Measurements from ENCODE around the gene SPATA32.
A peak's percentile ranks its signal among the peaks of the same experiment; 100 is the strongest.
"Not testable (repeated sequence)": the region's sequence is repeated elsewhere in the genome, so short reads cannot be mapped to it uniquely, and the experiment has no call there.

Gene SPATA32

GRCh38 chr17:45273551-45273957 lies 11.7 kb upstream of the SPATA32 start:
- no peak for DNase-seq (ENCODE audit: low read depth in 1 of 2, low spot score in 1 of 2)

- DNase-seq (ENCODE audit: low read depth in 1 of 2, low spot score in 1 of 2): no peak
Measured at GRCh38 chr17:45271603-45272002, 9.7 kb upstream of the SPATA32 start.

GRCh38 chr17:45270828-45271418 lies 9.0 kb upstream of the SPATA32 start:
- DNase-seq (ENCODE audit: low read depth in 1 of 2, low spot score in 1 of 2): no peak

DNA sequence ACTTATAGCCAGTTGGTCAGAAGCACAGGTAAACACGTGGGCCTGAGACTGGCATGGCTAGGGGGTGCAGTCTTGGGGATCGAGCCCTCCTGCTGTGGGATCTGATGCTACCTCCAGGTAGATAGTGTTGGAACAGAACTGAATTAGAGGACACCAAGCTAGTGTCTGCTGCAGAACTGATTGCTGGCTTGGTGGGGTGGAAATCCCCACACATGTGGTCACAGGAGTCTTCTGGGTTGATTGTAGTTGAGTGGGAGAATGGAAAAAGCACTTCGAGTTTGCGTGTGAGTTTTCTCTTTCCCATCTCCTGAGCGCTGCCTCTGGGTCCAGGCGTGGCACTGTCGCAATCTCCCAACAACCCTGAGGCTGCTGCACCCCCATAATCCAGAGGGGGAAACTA lies 8.0 kb upstream of the SPATA32 start:
- DNase-seq (ENCODE audit: low read depth in 1 of 2, low spot score in 1 of 2): no peak

DNA sequence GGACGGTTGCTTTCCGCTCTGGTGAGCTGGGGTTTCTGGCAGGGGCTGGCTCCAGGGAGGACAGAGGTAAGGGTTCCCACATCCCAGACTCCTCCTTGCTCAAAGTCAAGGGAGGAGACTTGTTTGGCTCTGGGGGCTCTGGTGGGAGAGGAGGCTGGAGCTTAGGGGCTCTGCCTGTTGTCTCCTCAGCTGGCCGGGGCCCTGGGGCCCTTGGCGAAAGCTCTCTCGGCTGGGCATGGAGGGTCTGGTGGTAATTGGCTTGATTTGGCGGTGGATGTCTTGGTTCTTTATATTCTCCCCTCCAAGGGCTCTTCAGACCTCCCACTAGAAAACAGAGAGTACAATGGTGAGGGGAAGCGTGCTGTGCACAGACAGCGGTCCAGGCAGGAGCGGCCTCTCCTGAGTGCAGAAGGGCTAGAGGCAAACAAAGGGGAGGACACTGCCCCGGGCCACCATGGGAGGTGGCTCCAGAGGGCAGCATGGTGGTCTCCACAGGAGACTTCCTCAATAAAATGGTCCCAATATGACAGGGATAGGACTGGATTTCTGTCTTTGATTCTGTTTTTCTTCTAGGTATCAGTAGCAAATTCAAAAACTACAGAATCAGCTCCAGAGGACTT lies 5.7 kb upstream of the SPATA32 start:
- no peak for DNase-seq (ENCODE audit: low read depth in 1 of 2, low spot score in 1 of 2)

DNA sequence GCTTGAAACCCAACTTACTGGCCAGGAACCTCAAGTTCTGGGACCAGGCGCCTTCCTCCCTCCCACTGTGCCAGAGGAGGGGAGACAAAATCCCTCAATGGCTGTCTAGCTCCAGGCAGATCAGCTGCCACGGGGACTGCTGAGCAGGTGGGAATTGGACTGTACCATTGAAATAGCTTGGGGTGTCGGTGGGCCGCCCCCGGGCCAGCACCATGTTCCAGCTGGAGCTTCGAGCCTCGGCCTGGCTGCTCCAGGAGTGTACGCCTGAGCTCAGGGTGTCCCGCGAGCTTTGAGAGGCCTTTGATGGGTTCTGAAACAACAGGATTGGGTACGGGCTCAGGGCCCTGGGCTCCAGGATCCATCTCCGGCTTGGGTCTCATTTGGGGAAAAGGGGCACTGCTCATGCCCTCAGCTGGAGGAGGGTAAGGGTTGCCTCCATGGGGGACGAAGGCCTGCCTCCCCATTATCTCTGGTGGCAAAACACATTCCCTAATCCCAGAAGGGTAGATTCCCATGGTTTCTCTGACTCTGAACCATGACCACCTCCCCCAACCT lies 4.6 kb upstream of the SPATA32 start:
- no peak for DNase-seq (ENCODE audit: low read depth in 1 of 2, low spot score in 1 of 2)

GRCh38 chr17:45265821-45266220 lies 3.9 kb upstream of the SPATA32 start:
- no peak for DNase-seq (ENCODE audit: low read depth in 1 of 2, low spot score in 1 of 2)

- no peak for DNase-seq (ENCODE audit: low read depth in 1 of 2, low spot score in 1 of 2)
Measured at GRCh38 chr17:45264988-45265387, 3.1 kb upstream of the SPATA32 start.

GRCh38 chr17:45264430-45264829 lies 2.5 kb upstream of the SPATA32 start:
- no peak for DNase-seq (ENCODE audit: low read depth in 1 of 2, low spot score in 1 of 2)

- DNase-seq (ENCODE audit: low read depth in 1 of 2, low spot score in 1 of 2): no peak
Measured at GRCh38 chr17:45263477-45263860, 1.6 kb upstream of the SPATA32 start.

DNA sequence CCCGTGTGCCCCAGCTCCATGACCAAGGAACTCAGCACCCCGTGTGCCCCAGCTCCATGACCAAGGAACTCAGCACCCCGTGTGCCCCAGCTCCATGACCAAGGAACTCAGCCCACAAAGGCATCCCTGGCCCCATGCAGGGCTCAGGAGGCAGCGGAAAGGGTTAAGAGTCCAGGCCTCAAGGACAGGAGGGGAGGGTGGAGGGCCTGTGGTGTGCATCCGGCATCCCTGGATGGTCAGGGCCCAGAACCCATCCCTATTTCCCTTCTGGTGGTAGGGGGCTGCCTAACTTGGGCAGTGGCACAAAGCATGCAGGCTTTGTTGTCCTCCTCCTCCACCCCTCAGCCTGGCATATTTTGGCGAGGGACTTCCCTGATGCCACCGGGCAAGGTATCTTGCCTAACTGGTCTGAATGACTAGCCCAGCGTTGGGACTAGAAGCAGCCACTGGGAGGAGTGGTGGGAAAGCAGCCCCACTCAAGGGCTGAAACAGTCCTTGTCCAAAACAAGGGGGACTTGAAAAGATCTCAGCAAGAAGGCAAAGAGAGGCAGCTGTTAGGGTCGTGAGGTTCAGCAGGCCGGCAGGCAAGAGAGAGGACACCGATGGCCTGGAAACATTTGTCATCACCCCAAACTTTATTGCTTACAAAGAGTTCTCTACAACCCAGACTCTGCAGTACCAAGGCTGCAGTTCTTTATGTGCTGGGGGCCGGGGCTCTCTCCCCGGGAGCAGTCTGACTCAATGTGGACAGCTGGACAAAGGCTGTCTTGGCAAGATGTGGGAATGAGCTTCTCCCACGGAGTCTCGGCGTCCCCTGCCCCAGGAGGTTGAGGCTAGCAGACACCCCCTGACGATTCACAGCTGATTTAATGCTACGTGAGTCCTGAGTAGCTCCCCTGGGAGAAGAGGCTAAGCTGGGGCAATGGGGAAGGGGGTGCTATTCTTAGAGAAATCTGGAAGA lies 902 bp upstream of the SPATA32 start:
- DNase-seq (ENCODE audit: low read depth in 1 of 2, low spot score in 1 of 2): no peak

DNA sequence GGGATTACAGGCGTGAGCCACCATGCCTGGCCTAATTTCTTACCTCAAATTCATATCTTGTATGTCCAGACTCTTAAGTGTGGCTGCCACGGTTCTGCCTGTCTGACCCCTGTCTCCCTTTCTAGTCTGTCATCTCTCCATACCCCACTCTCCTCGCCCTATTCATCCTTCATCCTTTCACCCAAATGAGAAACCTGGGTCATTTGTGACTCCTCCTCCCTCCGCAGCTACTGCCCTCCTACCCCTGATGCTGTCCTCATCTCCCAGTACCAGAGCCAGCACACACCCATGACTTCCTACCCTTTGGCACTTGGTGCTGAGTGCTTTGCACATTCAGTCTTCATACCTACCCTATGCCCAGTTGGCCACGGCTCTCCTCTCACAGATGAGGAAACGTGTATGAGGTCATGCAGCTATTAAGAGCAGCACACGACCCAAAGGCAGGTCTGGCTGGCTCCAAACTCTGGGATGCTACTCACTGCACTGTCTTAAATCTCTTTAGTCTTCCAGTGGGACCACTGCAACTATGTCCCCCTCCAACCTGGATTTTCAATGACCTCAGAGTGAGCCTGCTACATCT lies 1.6 kb downstream of the SPATA32 start:
- DNase-seq (ENCODE audit: low read depth in 1 of 2, low spot score in 1 of 2): no peak

DNA sequence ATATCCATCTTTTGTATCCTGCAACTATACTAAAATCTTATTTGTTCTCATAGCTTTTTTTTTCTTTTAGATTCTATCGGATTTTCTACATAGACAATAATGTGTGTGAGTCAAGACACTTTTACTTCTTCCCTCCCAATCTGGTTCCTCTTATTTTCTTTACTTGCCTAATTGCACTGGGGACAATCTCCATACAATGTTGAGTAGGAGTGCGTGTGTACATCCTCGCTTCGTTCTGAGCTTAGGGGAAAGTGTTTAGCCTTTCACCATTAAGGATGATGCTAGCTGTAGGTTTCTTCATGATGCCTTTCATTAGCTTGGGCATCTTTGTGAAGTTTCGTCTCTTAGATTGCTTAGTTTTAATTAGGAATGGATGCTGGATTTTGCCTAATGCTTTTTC lies 2.9 kb downstream of the SPATA32 start:
- no peak for DNase-seq (ENCODE audit: low read depth in 1 of 2, low spot score in 1 of 2)

DNA sequence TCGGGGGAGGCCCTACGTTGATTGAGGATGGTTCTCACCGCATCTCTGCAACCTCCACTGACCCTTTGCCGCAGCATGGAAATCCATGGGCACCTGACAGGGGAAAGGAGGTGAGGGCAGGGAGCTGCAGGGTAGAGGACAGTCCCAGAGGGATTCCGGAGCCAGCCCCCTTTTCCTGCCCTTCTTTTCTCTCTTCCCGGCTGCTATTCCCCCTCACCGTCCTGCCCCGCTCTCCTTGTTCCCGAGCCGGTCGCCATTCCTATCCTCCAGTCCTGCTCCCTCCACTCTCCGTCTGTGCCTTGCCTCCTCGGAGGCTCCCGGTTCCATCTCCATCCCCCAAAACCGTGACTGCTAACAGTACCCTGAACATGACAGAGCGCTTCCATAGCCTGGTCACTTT lies 4.8 kb downstream of the SPATA32 start:
- DNase-seq (ENCODE audit: low read depth in 1 of 2, low spot score in 1 of 2): no peak

DNA sequence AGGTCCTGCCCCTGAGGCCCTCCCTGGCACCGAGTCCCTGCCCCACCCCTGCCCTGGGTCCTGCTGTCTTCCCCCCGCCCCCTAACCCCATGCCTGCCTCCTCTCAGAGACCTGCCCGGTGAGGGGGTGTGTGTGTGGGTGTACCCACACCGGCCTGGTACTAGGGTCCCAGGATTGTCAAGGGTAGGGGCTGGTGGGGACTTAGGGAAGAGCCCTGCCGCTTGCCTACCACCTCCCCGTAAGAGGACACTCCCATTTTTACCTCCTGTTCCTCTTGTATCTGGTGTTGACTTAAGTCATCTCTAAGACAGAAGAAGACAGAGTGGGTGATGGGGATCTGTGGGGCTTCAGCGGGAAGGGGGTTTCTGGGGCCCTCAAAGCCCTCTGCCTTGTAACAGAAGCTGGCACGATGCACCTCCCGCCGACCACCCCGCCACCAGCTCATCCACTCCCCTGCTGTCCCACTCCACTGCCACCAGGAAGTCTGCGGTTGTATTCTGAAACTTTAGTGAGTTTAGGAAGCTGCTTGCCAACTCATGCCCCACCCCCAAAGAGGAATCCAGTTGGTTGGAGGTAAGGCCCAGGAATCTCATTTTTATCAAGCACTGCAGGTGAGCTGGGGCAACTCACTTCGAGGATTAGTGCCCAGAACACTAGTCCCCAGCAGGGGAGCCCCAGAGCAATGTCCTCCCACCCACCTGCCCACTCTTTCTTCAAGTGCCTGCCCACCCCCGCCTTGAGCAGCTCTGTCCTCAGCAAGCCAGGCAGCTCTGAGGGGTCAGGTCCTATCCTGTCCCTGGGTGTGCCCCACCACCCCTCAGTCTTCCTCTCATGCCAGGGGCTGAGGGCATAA lies 5.6 kb downstream of the SPATA32 start:
- DNase-seq (ENCODE audit: low read depth in 1 of 2, low spot score in 1 of 2): no peak

DNA sequence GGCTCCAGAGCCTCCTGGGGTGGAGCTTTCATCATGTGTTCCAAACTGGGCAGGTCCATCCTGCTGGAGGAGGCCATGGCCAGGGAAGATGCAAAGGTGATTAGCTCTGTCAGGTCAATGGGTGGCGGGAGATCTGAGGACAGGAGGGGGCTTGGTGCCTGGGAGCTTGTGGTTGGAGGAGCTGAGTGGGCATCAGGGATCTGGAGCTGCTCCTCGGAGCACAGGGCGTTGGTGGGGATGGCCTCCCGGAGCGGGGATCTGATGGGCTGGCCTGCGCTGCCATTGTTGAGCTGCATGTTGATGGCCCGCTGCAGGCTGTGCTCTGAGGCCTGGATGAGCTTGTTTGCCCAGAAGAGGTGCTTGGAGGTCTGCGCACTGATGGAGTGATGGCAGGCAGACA lies 6.5 kb downstream of the SPATA32 start:
- DNase-seq (ENCODE audit: low read depth in 1 of 2, low spot score in 1 of 2): no peak

DNA sequence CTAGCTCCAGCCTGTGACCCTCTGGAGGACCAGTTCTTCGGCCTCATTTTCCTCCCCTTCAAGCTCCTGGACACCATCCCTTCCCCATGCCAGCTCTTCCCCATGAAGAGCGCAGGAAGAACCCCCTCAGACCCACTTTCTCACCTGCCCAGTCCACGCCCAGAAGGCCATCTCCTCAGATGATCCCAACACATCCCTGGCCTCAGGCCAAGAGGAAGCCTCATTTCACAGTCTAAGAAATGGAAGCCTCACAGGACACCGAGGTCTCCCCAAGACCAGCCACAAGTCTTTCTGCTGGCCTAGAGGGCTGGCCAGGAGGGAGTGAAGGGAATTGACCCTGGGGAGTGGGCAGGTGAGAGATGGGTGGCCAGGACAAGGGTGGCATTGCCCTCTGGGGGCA lies 8.0 kb downstream of the SPATA32 start:
- DNase-seq (ENCODE audit: low read depth in 1 of 2, low spot score in 1 of 2): no peak

DNA sequence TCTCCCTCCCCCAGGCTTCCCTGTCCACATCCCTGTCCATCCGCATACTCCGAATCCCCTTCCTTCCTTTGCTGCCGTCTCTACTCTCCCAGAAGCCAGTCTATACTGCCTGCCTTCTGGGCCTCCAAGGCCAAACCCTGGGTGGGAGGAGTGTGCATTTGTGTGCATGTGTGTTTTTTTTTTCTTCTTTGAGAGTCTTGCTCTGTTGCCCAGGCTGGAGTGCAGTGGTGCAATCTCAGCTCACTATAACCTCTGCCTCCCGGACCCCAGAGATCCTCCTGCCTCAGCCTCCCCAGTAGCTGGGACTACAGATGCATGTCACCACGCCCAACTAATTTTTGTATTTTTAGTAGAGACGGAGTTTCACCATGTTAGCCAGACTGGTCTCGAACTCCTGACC lies 8.7 kb downstream of the SPATA32 start:
- not testable (repeated sequence) for DNase-seq (ENCODE audit: low read depth in 1 of 2, low spot score in 1 of 2)

- no peak for DNase-seq (ENCODE audit: low read depth in 1 of 2, low spot score in 1 of 2)
Measured at GRCh38 chr17:45251931-45252330, 10.0 kb downstream of the SPATA32 start.

DNA sequence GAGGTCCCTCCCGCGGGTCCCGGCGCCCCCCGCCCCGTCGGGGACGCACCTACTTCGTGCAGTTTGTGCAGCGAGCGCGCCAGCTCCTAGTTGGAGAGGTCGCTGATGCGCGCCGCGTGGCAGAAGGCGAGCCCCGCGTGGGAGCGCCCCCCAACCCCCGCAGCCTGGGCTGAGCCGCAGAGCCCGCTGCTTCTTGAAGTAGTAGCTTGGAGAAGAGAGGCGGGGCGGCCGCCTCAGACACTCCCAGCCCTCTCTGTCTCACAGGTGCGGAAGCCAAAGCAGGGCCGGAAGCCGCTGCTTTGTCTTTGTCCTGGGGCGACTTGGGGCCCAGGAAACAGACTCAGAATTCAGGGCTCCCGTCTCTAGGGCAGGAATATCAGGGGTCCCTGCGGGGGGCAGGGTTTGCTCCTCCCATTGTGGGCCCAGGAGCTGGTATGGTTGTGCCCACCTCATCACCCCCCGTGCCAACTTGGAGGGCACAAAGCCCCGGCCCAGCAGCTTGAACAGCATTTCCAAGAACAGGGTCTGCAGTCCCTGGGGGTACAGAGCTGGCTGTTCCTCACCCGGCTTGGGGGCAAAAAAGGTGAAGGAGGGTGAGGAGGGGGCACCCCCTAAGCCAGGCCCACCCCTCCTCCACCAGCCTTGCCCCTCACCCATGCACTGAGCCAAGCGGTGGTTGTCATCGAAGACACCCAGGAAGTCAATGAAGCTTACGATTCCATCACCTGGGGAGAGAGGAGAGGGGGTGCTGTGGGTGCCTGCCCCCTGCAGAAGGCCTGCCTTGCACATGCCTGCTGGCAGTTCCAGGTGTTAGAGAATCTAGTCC lies 13.5 kb downstream of the SPATA32 start:
- peak; percentile 68 to 73 for DNase-seq (ENCODE audit: low read depth in 1 of 2, low spot score in 1 of 2)

Data from activated T-helper 1 cell treated with anti-CD3 and anti-CD28 coated beads, Interleukin-2, amount 50 U/mL, for 16 hours (primary cell).